Trophoblast cell (in vitro differentiated cells and primary cell): ENCODE data around the gene PPP1R14D.

Experiments
- DNase-seq, 2 donors: peaks; one replicate each; pipeline ENCODE4 v3.0.0-alpha.2; 2016
- H2AFZ ChIP-seq: 2 replicates; pipeline ENCODE4 v1.6.1; 2013; ENCODE audit warnings: low read length, moderate library complexity, mild to moderate bottlenecking; ENCODE audit not compliant: insufficient read depth, poor library complexity
- H2AK5ac ChIP-seq: 2 replicates; pipeline ENCODE4 v1.6.1; 2013; ENCODE audit warnings: mild to moderate bottlenecking, low read length
- H2BK120ac ChIP-seq: 2 replicates; pipeline ENCODE4 v1.6.1; 2013; ENCODE audit warnings: low read length, mild to moderate bottlenecking, moderate library complexity; ENCODE audit not compliant: insufficient read depth, poor library complexity
- H2BK12ac ChIP-seq: 2 replicates; pipeline ENCODE4 v1.6.1; 2013; ENCODE audit warnings: mild to moderate bottlenecking, low read length, moderate library complexity
- H2BK5ac ChIP-seq: 2 replicates; pipeline ENCODE4 v1.6.1; 2013; ENCODE audit warnings: low read length, low read depth, moderate library complexity, mild to moderate bottlenecking; ENCODE audit not compliant: poor library complexity
- H3K14ac ChIP-seq: 2 replicates; pipeline ENCODE4 v1.6.1; 2013; ENCODE audit warnings: mild to moderate bottlenecking, low read length
- H3K18ac ChIP-seq: 2 replicates; pipeline ENCODE4 v1.6.1; 2013; ENCODE audit warnings: mild to moderate bottlenecking, low read length
- H3K23ac ChIP-seq: 2 replicates; pipeline ENCODE4 v1.6.1; 2013; ENCODE audit warnings: low read length
- H3K27ac ChIP-seq: 2 replicates; pipeline ENCODE4 v1.5.1; 2013; ENCODE audit warnings: low read depth, mild to moderate bottlenecking, inconsistent platforms, low read length, moderate library complexity
- H3K27me3 ChIP-seq: 2 replicates; pipeline ENCODE4 v1.6.1; 2013; ENCODE audit warnings: inconsistent platforms, mild to moderate bottlenecking, low read length, moderate library complexity; ENCODE audit not compliant: insufficient read depth
- H3K36me3 ChIP-seq, 2 experiments: 1 replicate in 1 of 2; 2 replicates in 1 of 2; pipeline ENCODE4 v1.6.1; 2013; ENCODE audit warnings: low read length in 2 of 2, mild to moderate bottlenecking in 2 of 2, moderate library complexity in 1 of 2; ENCODE audit not compliant: insufficient read depth in 2 of 2, control insufficient read depth in 1 of 2
- H3K4ac ChIP-seq: 2 replicates; pipeline ENCODE4 v1.6.1; 2013; ENCODE audit warnings: low read depth, mild to moderate bottlenecking, low read length, moderate library complexity
- H3K4me1 ChIP-seq, 2 experiments: 1 replicate in 1 of 2; 2 replicates in 1 of 2; pipeline ENCODE4 v1.6.1; 2013; ENCODE audit warnings: low read length in 2 of 2, mild to moderate bottlenecking in 2 of 2, moderate library complexity in 1 of 2; ENCODE audit not compliant: insufficient read depth in 2 of 2, control insufficient read depth in 1 of 2
- H3K4me2 ChIP-seq: 2 replicates; pipeline ENCODE4 v1.6.1; 2013; ENCODE audit warnings: inconsistent platforms, mild to moderate bottlenecking, low read length, moderate library complexity
- H3K4me3 ChIP-seq: 2 replicates; pipeline ENCODE4 v1.5.1; 2013; ENCODE audit warnings: mild to moderate bottlenecking, low read depth, low read length, inconsistent platforms
- H3K79me1 ChIP-seq: one replicate; pipeline ENCODE4 v1.6.1; 2013; ENCODE audit warnings: low read length
- H3K79me2 ChIP-seq: 2 replicates; pipeline ENCODE4 v1.6.1; 2013; ENCODE audit warnings: low read length, mild to moderate bottlenecking; ENCODE audit not compliant: control insufficient read depth, insufficient read depth, poor library complexity
- H3K9ac ChIP-seq: 2 replicates; pipeline ENCODE4 v1.6.1; 2013; ENCODE audit warnings: mild to moderate bottlenecking, low read length
- H3K9me3 ChIP-seq: 2 replicates; pipeline ENCODE4 v1.6.1; 2013; ENCODE audit warnings: low read depth, mild to moderate bottlenecking, control low read depth, inconsistent platforms, low read length; ENCODE audit not compliant: insufficient read depth
- H4K12ac ChIP-seq: 2 replicates; pipeline ENCODE4 v1.6.1; 2013; ENCODE audit warnings: low read depth, mild to moderate bottlenecking, low read length, moderate library complexity
- H4K8ac ChIP-seq: 2 replicates; pipeline ENCODE4 v1.6.1; 2013; ENCODE audit warnings: low read depth, mild to moderate bottlenecking, low read length, moderate library complexity
- H4K91ac ChIP-seq: one replicate; pipeline ENCODE4 v1.6.1; 2013; ENCODE audit warnings: low read depth, mild to moderate bottlenecking, low read length, moderate library complexity
- WGBS: extraction: QIAGEN DNeasy Blood & Tissue Kit; methylation state at CpG from one replicate; pipeline ENCODE4 v1.1.7; 2013; ENCODE audit warnings: missing lambda C conversion rate; ENCODE audit not compliant: insufficient read length, insufficient coverage; ENCODE audit errors: extremely low coverage; 5-methylcytosine and 5-hydroxymethylcytosine counted together

Gene PPP1R14D

GRCh38 chr15:40823572-40824343 is 4.8 kb downstream of the PPP1R14D start:
- DNase-seq: peak in 1 of 2 donors; percentile 37
- Histone ChIP-seq H2BK12ac (no peak overlapping the region), H2AFZ (no peak overlapping the region), H3K14ac (no peak overlapping the region), H2BK120ac (no peak overlapping the region), H3K27ac (no peak overlapping the region), H3K4ac (no peak overlapping the region), H4K91ac (no peak overlapping the region), H3K9me3 (no peaks in the 10 kb centered on the region), H2BK5ac (no peak overlapping the region), H3K18ac (no peak overlapping the region), H3K79me1 (no peaks in the 10 kb centered on the region), H3K36me3 (no peaks in the 10 kb centered on the region), H3K79me2 (no peaks in the 10 kb centered on the region), H3K27me3 (no peaks in the 10 kb centered on the region), H3K4me2 (no peak overlapping the region), H4K8ac (no peak overlapping the region), H2AK5ac (no peak overlapping the region), H4K12ac (no peak overlapping the region), H3K4me1 (peaks cover 5 to 7% of the 10 kb centered on the region in 2 experiments), H3K9ac (no peak overlapping the region), H3K4me3 (no peak overlapping the region), H3K23ac (no peak overlapping the region)
- no CpG with 5 or more reads among the region's 1 CpG for WGBS

GRCh38 chr15:40821195-40821594 is 7.3 kb downstream of the PPP1R14D start:
- Histone ChIP-seq H3K4me1 (peaks cover 5 to 7% of the 10 kb centered on the region in 2 experiments), H4K91ac (no peak overlapping the region), H3K18ac (no peak overlapping the region), H3K27ac (no peak overlapping the region), H2BK120ac (no peak overlapping the region), H3K27me3 (no peaks in the 10 kb centered on the region), H2AFZ (no peak overlapping the region), H3K79me1 (no peaks in the 10 kb centered on the region), H2BK5ac (no peak overlapping the region), H4K8ac (no peak overlapping the region), H3K14ac (no peak overlapping the region), H3K9ac (no peak overlapping the region), H4K12ac (no peak overlapping the region), H3K9me3 (no peaks in the 10 kb centered on the region), H3K4me3 (no peak overlapping the region), H3K79me2 (no peaks in the 10 kb centered on the region), H3K36me3 (no peaks in the 10 kb centered on the region), H3K4me2 (no peak overlapping the region), H2BK12ac (no peak overlapping the region), H3K23ac (no peak overlapping the region), H2AK5ac (no peak overlapping the region), H3K4ac (no peak overlapping the region)
- DNase-seq: no peak
- no CpG with 5 or more reads among the region's 2 CpGs for WGBS

GRCh38 chr15:40819048-40819447 is 9.5 kb downstream of the PPP1R14D start:
- Histone ChIP-seq H3K4ac (no peak overlapping the region), H3K27me3 (no peaks in the 10 kb centered on the region), H3K27ac (no peak overlapping the region), H2BK5ac (no peak overlapping the region), H4K12ac (no peak overlapping the region), H3K9ac (no peak overlapping the region), H4K91ac (no peak overlapping the region), H3K9me3 (no peaks in the 10 kb centered on the region), H4K8ac (no peak overlapping the region), H2BK120ac (no peak overlapping the region), H2AK5ac (no peak overlapping the region), H2BK12ac (no peak overlapping the region), H3K4me1 (peaks cover 5 to 8% of the 10 kb centered on the region in 2 experiments), H2AFZ (no peak overlapping the region), H3K36me3 (peaks cover 0 to 6% of the 10 kb centered on the region in 2 experiments), H3K23ac (no peak overlapping the region), H3K18ac (no peak overlapping the region), H3K4me3 (no peak overlapping the region), H3K79me2 (no peaks in the 10 kb centered on the region), H3K14ac (no peak overlapping the region), H3K4me2 (no peak overlapping the region), H3K79me1 (no peaks in the 10 kb centered on the region)
- no peak for DNase-seq
- no CpG with 5 or more reads among the region's 7 CpGs for WGBS

GRCh38 chr15:40815042-40815698 is 13.3 kb downstream of the PPP1R14D start:
- Histone ChIP-seq H2BK5ac (no peak overlapping the region), H3K36me3 (peaks cover 15 to 21% of the 10 kb centered on the region in 2 experiments), H3K27me3 (no peaks in the 10 kb centered on the region), H3K9ac (no peak overlapping the region), H3K4me2 (no peak overlapping the region), H3K14ac (no peak overlapping the region), H2AFZ (no peak overlapping the region), H3K79me1 (no peaks in the 10 kb centered on the region), H3K18ac (no peak overlapping the region), H3K23ac (no peak overlapping the region), H4K8ac (no peak overlapping the region), H3K79me2 (no peaks in the 10 kb centered on the region), H2BK12ac (no peak overlapping the region), H3K4me1 (peaks cover 5 to 8% of the 10 kb centered on the region in 2 experiments), H3K9me3 (no peaks in the 10 kb centered on the region), H3K4me3 (no peak overlapping the region), H2BK120ac (no peak overlapping the region), H3K4ac (no peak overlapping the region), H3K27ac (no peak overlapping the region), H4K91ac (no peak overlapping the region), H4K12ac (no peak overlapping the region), H2AK5ac (no peak overlapping the region)
- DNase-seq: peak in 1 of 2 donors; percentile 46
- no CpG with 5 or more reads among the region's 4 CpGs for WGBS
